H54 (cell line): ENCODE measurements around the gene LRRC4.

Experiments
- DNase-seq: peaks from one replicate; pipeline ENCODE4 v3.0.0; 2011; ENCODE audit warnings: low spot score, mixed read lengths; ENCODE audit not compliant: insufficient read length
- FAIRE-seq: peaks from 3 replicates; lab custom pipeline; 2011; peaks lifted over from hg19 to GRCh38; lab: Jason Lieb, UNC
- POLR2A ChIP-seq: IDR thresholded peaks from 2 replicates; pipeline ENCODE4 v1.6.1; 2011; ENCODE audit warnings: low read depth, mild to moderate bottlenecking, low read length

Gene LRRC4

GRCh38 chr7:127979113-127979727 is 52.0 kb downstream of the LRRC4 start:
- TF ChIP-seq POLR2A = no peak
- FAIRE-seq (no peak), DNase-seq (no peak)

- FAIRE-seq (no peak), DNase-seq (no peak)
- no peak for TF ChIP-seq POLR2A
Observed at GRCh38 chr7:127978421-127978820, 52.8 kb downstream of the LRRC4 start.
